HUES6 (cell line): Measurements from ENCODE around the gene PLA2G6.
A peak's percentile ranks its signal among the peaks of the same experiment; 100 is the strongest.

Experiments used
- H3K27ac ChIP-seq: 2 replicates; pipeline ENCODE4 v1.7.0; 2013; ENCODE audit warnings: low read depth, mild to moderate bottlenecking, low read length, inconsistent platforms
- H3K27me3 ChIP-seq: 2 replicates; pipeline ENCODE4 v1.6.1; 2013; ENCODE audit warnings: low read length; ENCODE audit not compliant: control insufficient read depth, insufficient read depth
- H3K36me3 ChIP-seq: 2 replicates; pipeline ENCODE4 v1.6.1; 2013; ENCODE audit warnings: low read length; ENCODE audit not compliant: control insufficient read depth, insufficient read depth
- H3K4me1 ChIP-seq: 2 replicates; pipeline ENCODE4 v1.6.1; 2013; ENCODE audit warnings: low read length; ENCODE audit not compliant: control insufficient read depth, insufficient read depth
- H3K4me3 ChIP-seq: 2 replicates; pipeline ENCODE4 v1.5.1; 2013; ENCODE audit warnings: low read depth, low read length
- H3K9ac ChIP-seq: one replicate; pipeline ENCODE4 v1.6.1; 2013; ENCODE audit warnings: mild to moderate bottlenecking, low read length
- H3K9me3 ChIP-seq: 2 replicates; pipeline ENCODE4 v1.6.1; 2013; ENCODE audit warnings: low read depth, low read length; ENCODE audit not compliant: control insufficient read depth, insufficient read depth

PLA2G6 gene

DNA sequence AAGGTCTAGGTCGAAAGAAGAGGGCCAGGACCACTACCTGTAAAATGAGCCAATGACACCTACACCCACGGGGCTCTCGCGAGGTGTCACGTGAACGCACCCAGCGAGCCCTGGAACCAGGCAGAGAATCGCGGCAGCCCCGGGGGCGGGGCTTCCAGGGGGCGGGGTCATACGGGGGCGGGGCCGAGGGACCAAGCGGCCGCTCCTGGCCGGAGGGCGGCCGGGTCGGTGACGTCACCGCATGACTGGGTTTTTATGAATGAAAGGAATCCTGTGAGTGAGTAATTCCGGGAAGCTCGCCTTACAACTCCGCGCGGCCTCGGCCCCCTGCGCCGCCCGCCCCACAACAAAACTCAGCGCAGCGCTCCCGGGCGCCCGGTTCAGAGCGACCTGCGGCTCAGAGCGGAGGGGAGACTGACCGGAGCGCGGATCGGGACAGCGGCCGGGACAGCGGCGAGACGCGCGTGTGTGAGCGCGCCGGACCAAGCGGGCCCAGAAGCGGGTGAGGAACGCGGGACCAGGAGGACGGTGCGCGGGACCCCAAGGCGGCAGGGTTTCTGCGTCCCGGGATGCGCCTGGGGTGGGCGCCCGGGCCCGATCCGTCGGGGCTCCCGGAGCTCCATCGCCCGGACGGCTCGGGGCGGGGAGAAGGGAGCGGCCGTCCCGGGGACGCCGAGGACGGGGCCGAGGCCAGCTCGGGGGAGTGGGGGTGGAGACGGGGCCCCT is 20.2 kb upstream of the PLA2G6 start, which contains the start of gene MAFF:
Gene MAFF, plus strand, starts transcription at position 284 of the 726 bp plus-strand sequence. CDS start 11,860 bp downstream, outside the sequence.
- Histone ChIP-seq H3K27me3 (peaks cover 4% of the 10 kb centered on the region; the same call in 1 of the 2 replicates), H3K27ac (peak within 1 kb of the TSS; percentile 89), H3K4me3 (peak within 1 kb of the TSS; percentile 95), H3K36me3 (no peaks in the 10 kb centered on the region), H3K9me3 (no peaks in the 10 kb centered on the region), H3K9ac (peak within 1 kb of the TSS; percentile 93), H3K4me1 (peaks cover 5% of the 10 kb centered on the region; the same call in 1 of the 2 replicates)

DNA sequence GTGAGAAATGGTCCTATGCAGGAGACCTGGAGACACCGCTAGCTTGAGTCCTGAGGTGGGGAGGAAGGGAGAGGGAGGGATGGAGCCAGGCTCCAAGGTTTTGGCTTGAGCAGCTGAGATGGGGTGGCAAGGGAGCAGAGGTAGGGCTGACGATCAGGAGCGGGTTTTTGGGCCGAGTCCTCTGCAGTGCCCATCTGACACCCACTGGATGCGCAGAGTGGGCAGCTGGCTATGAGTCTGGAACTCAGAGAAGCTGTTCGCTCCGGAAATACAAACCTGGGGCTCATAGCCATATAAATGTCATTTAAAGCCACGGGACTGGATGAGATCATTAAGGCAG is 19.7 kb upstream of the PLA2G6 start:
- Histone ChIP-seq H3K4me3 (peak overlapping the region; percentile 95), H3K4me1 (peaks cover 5% of the 10 kb centered on the region; the same call in 1 of the 2 replicates), H3K9ac (peak overlapping the region; percentile 54), H3K9me3 (no peaks in the 10 kb centered on the region), H3K36me3 (no peaks in the 10 kb centered on the region), H3K27me3 (peaks cover 4% of the 10 kb centered on the region; the same call in 1 of the 2 replicates), H3K27ac (no peak overlapping the region)

GRCh38 chr22:38199826-38200559 is 18.4 kb upstream of the PLA2G6 start:
- Histone ChIP-seq H3K4me1 (peaks cover 5% of the 10 kb centered on the region; the same call in 1 of the 2 replicates), H3K27ac (no peak overlapping the region), H3K9me3 (no peaks in the 10 kb centered on the region), H3K27me3 (peaks cover 4% of the 10 kb centered on the region; the same call in 1 of the 2 replicates), H3K9ac (no peak overlapping the region), H3K4me3 (no peak overlapping the region), H3K36me3 (no peaks in the 10 kb centered on the region)

DNA sequence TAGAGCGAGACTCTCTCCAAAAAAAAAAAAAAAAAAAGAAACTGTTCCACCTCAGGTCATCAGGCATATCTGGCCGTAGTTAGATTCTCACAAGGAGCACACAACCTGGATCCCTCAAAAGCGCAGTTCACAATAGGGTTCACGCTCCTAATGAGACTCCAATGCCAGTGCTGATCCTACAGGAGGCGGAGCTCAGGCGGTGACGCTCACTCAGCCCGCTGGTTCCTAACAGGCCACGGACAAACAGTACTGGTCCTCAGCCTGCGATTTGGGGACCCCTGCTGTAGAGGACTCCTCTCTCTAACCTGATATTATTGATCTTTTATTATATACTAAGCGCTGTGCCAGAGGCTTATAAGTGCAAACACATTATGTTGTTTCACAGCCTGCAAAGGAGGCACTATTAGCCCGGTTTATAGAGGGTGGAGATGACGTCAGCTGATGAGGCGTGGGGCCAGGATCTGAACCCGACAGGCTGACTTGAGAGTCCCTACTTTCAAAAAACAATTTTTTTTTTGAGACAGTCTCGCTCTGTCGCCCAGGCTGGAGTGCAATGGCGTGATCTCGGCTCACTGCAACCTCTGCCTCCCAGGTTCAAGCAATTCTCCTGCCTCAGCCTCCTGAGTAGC is 15.3 kb upstream of the PLA2G6 start:
- Histone ChIP-seq H3K27ac (no peak overlapping the region), H3K9ac (no peak overlapping the region), H3K27me3 (peaks cover 6% of the 10 kb centered on the region), H3K4me3 (no peak overlapping the region), H3K36me3 (no peaks in the 10 kb centered on the region), H3K4me1 (peaks cover 5% of the 10 kb centered on the region; the same call in 1 of the 2 replicates), H3K9me3 (no peaks in the 10 kb centered on the region)

DNA sequence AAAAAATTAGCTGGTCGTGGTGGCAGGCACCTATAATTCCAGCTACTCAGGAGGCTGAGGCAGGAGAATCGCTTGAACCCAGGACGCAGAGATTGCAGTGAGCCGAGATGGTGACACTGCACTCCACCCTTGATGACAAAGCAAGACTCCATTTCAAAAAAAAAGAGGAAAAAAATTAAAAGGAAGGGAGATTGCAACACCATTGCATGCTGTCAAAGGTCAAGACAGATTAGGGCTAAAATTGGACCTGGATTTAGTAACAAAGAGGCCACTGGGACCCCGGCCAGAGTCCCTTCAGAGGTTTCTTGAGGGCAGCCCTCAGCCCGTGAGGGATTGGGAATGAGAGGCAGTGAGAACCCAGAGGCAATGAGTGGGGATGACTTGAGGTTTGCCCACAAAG is 11.9 kb upstream of the PLA2G6 start:
- Histone ChIP-seq H3K4me1 (no peaks in the 10 kb centered on the region), H3K4me3 (no peak overlapping the region), H3K27ac (no peak overlapping the region), H3K27me3 (peaks cover 7% of the 10 kb centered on the region), H3K9me3 (no peaks in the 10 kb centered on the region), H3K9ac (no peak overlapping the region), H3K36me3 (no peaks in the 10 kb centered on the region)

- H3K27me3 ChIP-seq, result peaks cover 7% of the 10 kb centered on the region
- no peaks in the 10 kb centered on the region for H3K4me1 ChIP-seq
- no peak overlapping the region for H3K9ac ChIP-seq
- H3K4me3 ChIP-seq, result no peak overlapping the region
- no peak overlapping the region for H3K27ac ChIP-seq
- H3K36me3 ChIP-seq, result no peaks in the 10 kb centered on the region
- H3K9me3 ChIP-seq, result no peaks in the 10 kb centered on the region
These were observed 10.8 kb upstream of the PLA2G6 start for GRCh38 chr22:38192475-38192863.

DNA sequence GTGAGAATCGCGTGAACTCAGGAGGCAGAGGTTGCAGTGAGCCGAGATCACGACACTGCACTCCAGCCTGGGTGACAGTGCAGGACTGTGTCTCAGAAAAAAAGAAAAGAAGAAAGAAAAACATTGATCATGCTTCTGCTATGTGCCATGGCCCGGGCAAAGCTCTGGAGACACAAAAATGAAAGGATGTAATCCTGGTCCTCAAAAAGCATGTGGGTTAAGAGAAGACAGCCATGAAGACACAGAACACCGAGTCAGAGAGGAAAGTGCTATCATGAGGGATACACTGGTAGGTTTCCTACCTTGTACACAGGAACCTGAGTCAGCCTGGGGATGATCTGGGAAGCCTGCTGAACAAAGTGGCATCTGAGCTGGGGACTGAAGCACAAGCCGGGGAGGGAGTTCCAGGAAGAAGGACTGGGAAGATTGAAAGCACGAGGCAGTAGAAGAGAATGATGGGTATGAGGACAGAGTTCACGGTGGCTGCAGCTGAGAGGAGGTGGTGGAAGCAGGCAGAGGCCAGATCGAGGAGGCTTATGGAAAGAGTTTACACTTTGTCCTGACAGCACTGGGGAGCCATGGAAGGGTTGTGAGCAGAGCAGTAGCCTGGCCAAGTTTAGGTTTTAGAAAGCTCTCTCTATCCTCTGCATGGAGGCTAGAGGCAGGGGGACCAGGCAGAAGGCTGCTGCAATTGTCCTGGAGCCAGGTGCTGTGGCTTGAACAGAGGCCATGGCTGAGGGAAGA is 10.3 kb upstream of the PLA2G6 start:
- Histone ChIP-seq H3K4me3 (no peak overlapping the region), H3K9ac (no peak overlapping the region), H3K36me3 (no peaks in the 10 kb centered on the region), H3K4me1 (no peaks in the 10 kb centered on the region), H3K9me3 (no peaks in the 10 kb centered on the region), H3K27me3 (peaks cover 7% of the 10 kb centered on the region), H3K27ac (no peak overlapping the region)

DNA sequence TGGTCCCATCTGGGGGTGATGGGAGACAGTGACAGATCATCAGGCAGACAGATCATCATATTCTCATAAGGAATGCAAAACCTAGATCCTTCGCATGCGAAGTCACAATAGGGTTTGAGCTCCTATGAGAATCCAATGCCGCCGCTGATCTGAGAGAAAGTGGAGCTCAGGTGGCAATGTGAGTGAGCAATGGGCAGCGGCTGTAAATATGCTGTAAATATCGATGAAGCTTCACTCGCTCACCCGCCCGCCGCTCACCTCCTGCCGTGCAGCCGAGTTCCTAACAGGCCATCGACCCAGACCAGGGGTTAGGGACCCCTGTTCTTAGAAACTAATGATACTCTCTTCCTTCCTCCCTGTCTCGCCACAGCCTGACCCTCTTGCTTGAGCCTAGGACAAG is 9.4 kb upstream of the PLA2G6 start:
- Histone ChIP-seq H3K36me3 (no peaks in the 10 kb centered on the region), H3K27ac (no peak overlapping the region), H3K9ac (no peak overlapping the region), H3K4me3 (no peak overlapping the region), H3K27me3 (peaks cover 7% of the 10 kb centered on the region), H3K4me1 (no peaks in the 10 kb centered on the region), H3K9me3 (no peaks in the 10 kb centered on the region)

GRCh38 chr22:38190581-38190980 is 9.0 kb upstream of the PLA2G6 start:
- H3K27me3 ChIP-seq, result peaks cover 7% of the 10 kb centered on the region
- no peak overlapping the region for H3K4me3 ChIP-seq
- H3K9ac ChIP-seq, result no peak overlapping the region
- H3K27ac ChIP-seq, result no peak overlapping the region
- H3K36me3 ChIP-seq, result no peaks in the 10 kb centered on the region
- H3K9me3 ChIP-seq, result no peaks in the 10 kb centered on the region
- no peaks in the 10 kb centered on the region for H3K4me1 ChIP-seq

- no peak overlapping the region for H3K4me3 ChIP-seq
- no peak overlapping the region for H3K27ac ChIP-seq
These were observed 7.5 kb upstream of the PLA2G6 start for GRCh38 chr22:38189104-38189503.

More at GRCh38 chr22:38189104-38189503, 7.5 kb upstream of the PLA2G6 start:
- Histone ChIP-seq H3K9me3 (no peaks in the 10 kb centered on the region), H3K4me1 (peaks cover 6% of the 10 kb centered on the region; the same call in 1 of the 2 replicates), H3K36me3 (no peaks in the 10 kb centered on the region), H3K27me3 (peaks cover 7% of the 10 kb centered on the region), H3K9ac (no peak overlapping the region)
